ENCODE data around the gene PRLR.

PRLR gene

GRCh38 chr5:35026941-35027340 lies 203.3 kb downstream of the PRLR start:
- no peak for DNase-seq

- no peak for DNase-seq
Observed at GRCh38 chr5:35026280-35026840, 203.9 kb downstream of the PRLR start.

- no peak for DNase-seq
Observed at GRCh38 chr5:35024911-35025510, 205.3 kb downstream of the PRLR start.

- no peak for DNase-seq
Observed at GRCh38 chr5:35023391-35024178, 206.7 kb downstream of the PRLR start.

- no peak for DNase-seq
Observed at GRCh38 chr5:35016174-35017051, 213.9 kb downstream of the PRLR start.

- no peak for DNase-seq
Observed at GRCh38 chr5:35015063-35015462, 215.2 kb downstream of the PRLR start.

- DNase-seq: no peak
Observed at GRCh38 chr5:35012796-35013195, 217.5 kb downstream of the PRLR start.

GRCh38 chr5:35012365-35012764 lies 217.9 kb downstream of the PRLR start:
- no peak for DNase-seq

GRCh38 chr5:35010676-35011075 lies 219.6 kb downstream of the PRLR start:
- no peak for DNase-seq

GRCh38 chr5:35009657-35010056 lies 220.6 kb downstream of the PRLR start:
- DNase-seq: no peak

GRCh38 chr5:35009019-35009418 lies 221.3 kb downstream of the PRLR start:
- no peak for DNase-seq

- no peak for DNase-seq
Observed at GRCh38 chr5:35004771-35005170, 225.5 kb downstream of the PRLR start.

- no peak for DNase-seq
Observed at GRCh38 chr5:35004200-35004599, 226.1 kb downstream of the PRLR start.

GRCh38 chr5:35003018-35003957 lies 227.0 kb downstream of the PRLR start:
- peak; percentile 84 for DNase-seq

- no peak for DNase-seq
Observed at GRCh38 chr5:35002459-35002858, 227.8 kb downstream of the PRLR start.

GRCh38 chr5:35001842-35002241 lies 228.4 kb downstream of the PRLR start:
- no peak for DNase-seq

All from OCI-M1 (cell line).